Measurements from ENCODE around the gene PTPRM.

- no peak for TF ChIP-seq CTCF (IDR thresholded peaks at IDR 0.05)
- TF ChIP-seq POLR2A (IDR thresholded peaks at IDR 0.05), result no peak
These were observed 386.2 kb downstream of the PTPRM start for GRCh38 chr18:7953095-7953958.
